Choroid plexus epithelial cell (primary cell): ENCODE data around the gene POR.

Source experiments
- DNase-seq: peaks from one replicate; pipeline ENCODE4 v3.0.0-alpha.2; 2010; ENCODE audit warnings: low read depth
- H3K4me3 ChIP-seq: 2 replicates; pipeline ENCODE4 v1.5.1; 2011; ENCODE audit warnings: low read depth, mild to moderate bottlenecking, control low read depth, low read length, moderate library complexity
- CTCF ChIP-seq: conservative IDR thresholded peaks from 2 replicates; pipeline ENCODE4 v1.5.1; 2011; ENCODE audit warnings: low read depth, mild to moderate bottlenecking, control low read depth, inconsistent platforms, low read length, moderate library complexity

POR gene

GRCh38 chr7:75965617-75966016 is 50.7 kb downstream of the POR start:
- no peak for TF ChIP-seq CTCF
- no peak overlapping the region for H3K4me3 ChIP-seq
- DNase-seq: no peak

DNA sequence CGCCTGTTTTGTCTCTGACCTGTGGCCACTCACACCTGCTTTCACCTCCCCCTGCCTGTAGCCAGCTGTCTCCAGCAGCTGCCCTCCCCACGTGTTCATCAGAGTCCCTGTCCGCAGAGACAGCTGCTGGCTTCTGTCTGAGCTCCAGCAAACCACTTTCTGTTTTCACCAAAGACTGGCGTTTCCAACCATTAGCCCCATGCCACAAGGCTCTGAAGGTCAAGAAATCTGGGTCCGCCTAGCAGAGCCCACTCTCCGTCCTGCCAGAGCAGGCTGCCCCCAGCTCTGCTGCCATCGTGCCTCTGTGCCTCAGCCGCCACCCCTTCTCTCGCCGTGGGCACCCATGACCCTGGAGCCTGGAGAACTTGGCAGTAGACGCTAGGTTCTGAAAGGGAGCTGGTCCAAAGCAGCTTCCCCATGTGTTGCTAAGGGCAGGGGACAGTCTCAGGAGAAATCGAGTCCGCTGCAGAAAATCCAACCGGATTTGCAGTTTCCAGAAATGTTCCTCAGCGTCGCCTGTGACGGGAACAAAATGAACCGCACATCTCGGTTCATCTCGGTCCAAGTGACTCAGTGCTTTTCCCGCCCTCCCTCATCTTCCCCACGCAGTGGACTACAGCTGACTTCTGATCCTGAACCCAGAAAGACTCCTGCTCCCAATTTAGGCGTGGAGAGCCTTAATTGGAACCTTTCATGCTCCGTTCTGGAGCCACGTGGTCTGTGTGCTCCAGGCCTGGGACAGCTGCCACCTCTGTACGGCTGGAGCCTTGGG is 51.4 kb downstream of the POR start:
- TF ChIP-seq CTCF: no peak
- no peak for DNase-seq
- H3K4me3 ChIP-seq: no peak overlapping the region

DNA sequence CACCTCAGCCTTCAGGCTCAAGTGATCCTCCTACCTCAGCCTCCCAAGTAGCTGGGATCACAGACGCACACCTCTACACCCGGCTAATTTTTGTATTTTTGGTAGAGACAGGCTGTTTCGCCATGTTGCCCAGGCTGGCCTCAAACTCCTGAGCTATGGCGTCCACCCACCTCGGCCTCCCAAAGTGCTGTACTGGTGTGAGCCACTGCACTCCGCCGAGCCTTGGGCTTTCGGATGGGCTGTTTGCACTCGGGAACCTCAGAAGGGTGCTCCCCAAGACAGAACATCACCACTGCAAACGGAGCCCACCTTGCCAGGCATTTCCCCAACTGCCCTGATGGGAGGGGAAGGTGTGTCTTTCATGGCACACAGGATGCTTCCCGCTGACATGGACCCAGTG is 52.1 kb downstream of the POR start:
- H3K4me3 ChIP-seq: no peak overlapping the region
- no peak for DNase-seq
- TF ChIP-seq CTCF: no peak

DNA sequence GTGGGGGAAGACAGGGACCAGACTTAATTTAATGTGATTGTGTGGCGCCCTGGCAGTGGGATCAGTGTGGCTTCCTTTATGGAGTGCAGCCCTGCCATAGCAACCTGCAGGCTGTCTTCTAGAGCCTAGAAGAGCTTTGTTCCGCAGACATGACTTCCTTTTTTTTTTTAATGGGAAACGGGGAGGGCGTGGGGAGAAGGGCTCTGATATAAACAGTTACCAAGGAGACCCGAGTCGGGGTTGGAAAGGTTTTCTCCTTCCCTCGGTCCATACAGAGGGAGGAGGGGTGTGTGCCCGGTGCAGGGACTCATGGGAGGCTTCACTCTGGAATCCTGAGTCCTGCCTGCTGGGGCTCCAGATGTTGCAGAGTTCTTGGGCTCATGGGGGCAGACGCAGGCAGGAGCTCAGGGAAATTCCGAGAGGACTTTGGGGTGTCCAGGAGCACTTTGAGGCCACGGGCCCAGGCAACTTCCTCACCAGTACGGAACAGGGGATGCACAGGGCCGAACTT is 52.6 kb downstream of the POR start:
- H3K4me3 ChIP-seq: no peak overlapping the region
- no peak for DNase-seq
- no peak for TF ChIP-seq CTCF

DNA sequence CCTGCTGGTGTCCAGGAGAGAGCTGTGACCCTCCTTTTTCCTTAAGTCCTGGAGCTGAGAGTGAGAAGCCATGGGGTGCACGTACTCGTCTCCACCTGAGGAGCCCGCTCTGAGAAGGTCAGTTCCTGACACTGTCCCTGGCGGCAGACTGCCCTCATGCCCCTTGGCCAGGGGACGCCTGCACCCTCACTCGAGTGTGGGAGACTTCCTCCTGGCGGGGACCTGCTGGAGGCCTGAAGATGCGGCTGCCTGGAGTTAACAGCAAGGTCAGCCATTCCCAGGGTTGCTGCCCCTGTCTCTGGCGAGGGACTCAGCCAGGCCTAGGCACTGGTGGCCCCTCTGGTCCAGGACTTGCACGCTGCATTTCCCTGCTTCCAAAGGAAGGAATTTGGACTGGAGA is 53.1 kb downstream of the POR start:
- no peak for TF ChIP-seq CTCF
- no peak for DNase-seq
- no peak overlapping the region for H3K4me3 ChIP-seq

DNA sequence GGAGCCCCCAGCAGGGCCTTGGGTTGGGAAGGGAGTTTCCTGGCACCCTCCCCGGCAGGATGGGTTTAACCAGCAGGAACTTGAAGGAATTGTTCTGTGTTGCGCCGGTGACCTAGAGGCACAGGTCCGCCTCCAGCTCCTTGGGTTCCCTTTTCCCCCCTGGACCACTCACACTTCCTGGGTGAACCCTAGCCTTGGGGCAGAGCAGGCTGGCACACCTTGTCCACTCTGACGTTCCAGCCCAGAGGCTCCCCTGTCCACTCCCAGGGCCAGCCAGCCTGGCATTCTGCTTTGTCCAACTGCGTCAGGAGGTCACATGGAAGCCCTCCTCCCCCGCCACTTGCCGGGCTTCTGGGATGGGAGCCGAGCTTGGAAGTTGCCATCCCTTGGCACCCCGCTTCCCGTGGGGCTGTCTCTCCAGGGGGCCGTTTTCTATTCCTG is 53.6 kb downstream of the POR start:
- no peak for TF ChIP-seq CTCF
- no peak overlapping the region for H3K4me3 ChIP-seq
- no peak for DNase-seq

- no peak for TF ChIP-seq CTCF
Measured at GRCh38 chr7:75969182-75969581, 54.2 kb downstream of the POR start.

More at GRCh38 chr7:75969182-75969581, 54.2 kb downstream of the POR start:
- H3K4me3 ChIP-seq: no peak overlapping the region
- no peak for DNase-seq
